PC-9 (cell line): ENCODE data around the gene CTU2. TPM values are rescaled to one million over a fixed set of nuclear protein-coding genes. Genes with fewer than 3 reads are reported as not detected.

Experiments
- BruUV-seq: library from RNA; stranded (reverse); fragments of 400-500 nt; replicated peaks from 2 replicates; lab custom pipeline; 2021; lab: Mats Ljungman, UMichigan
- CTCF ChIA-PET: fragments of 300-600 bp; sonication (Branson Sonifier 250); formaldehyde crosslinking; loops from one replicate; lab custom pipeline; 2022; ENCODE audit warnings: antibody characterized with exemption; lab: Charles Lee
- POLR2A ChIA-PET: fragments of 300-600 bp; sonication (Branson Sonifier 250); formaldehyde crosslinking; loops from one replicate; lab custom pipeline; 2022; ENCODE audit warnings: antibody characterized with exemption; ENCODE audit not compliant: unreplicated experiment; lab: Charles Lee
- DNase-seq, 2 experiments: peaks; one replicate each; pipeline versions ENCODE4 v3.0.0 to v3.0.0-alpha.2; 2015 to 2022; ENCODE audit warnings: mixed read lengths in 1 of 2
- H2AFZ ChIP-seq: fragments of 200-600 bp; sonication (generic); 2 replicates; pipeline ENCODE4 v1.8.1; 2017; ENCODE audit warnings: antibody characterized with exemption
- H3F3A ChIP-seq: fragments of 200-600 bp; sonication (generic); 2 replicates; pipeline ENCODE4 v1.8.1; 2017; ENCODE audit warnings: antibody characterized with exemption, mild to moderate bottlenecking, low read depth; ENCODE audit not compliant: insufficient read depth
- H3K27ac ChIP-seq: fragments of 200-600 bp; sonication (generic); 2 replicates; pipeline ENCODE4 v1.6.1; 2016; ENCODE audit warnings: mixed run types
- H3K27me3 ChIP-seq: fragments of 200-600 bp; sonication (generic); 2 replicates; pipeline ENCODE4 v1.6.1; 2016; ENCODE audit warnings: low read depth, mixed run types; ENCODE audit not compliant: insufficient read depth
- H3K36me3 ChIP-seq: fragments of 200-600 bp; sonication (generic); 2 replicates; pipeline ENCODE4 v1.6.1; 2016; ENCODE audit warnings: low read depth, mixed run types
- H3K4me1 ChIP-seq: fragments of 200-600 bp; sonication (generic); replicated peaks from 2 replicates; pipeline ENCODE4 v1.6.1; 2016; ENCODE audit warnings: mixed run types; ENCODE audit not compliant: insufficient read depth
- H3K4me2 ChIP-seq: fragments of 200-600 bp; sonication (generic); 2 replicates; pipeline ENCODE4 v1.6.1; 2017; ENCODE audit warnings: mixed run types
- H3K4me3 ChIP-seq: fragments of 200-600 bp; sonication (generic); 2 replicates; pipeline ENCODE4 v1.6.1; 2016; ENCODE audit warnings: mixed run types
- H3K79me2 ChIP-seq: fragments of 200-600 bp; sonication (generic); 2 replicates; pipeline ENCODE4 v1.6.1; 2017; ENCODE audit warnings: low read depth, mixed run types
- H3K9me2 ChIP-seq: fragments of 200-600 bp; sonication (generic); 2 replicates; pipeline ENCODE4 v1.8.1; 2017; ENCODE audit warnings: mild to moderate bottlenecking; ENCODE audit not compliant: insufficient read depth
- H3K9me3 ChIP-seq: fragments of 200-600 bp; sonication (generic); 2 replicates; pipeline ENCODE4 v1.8.1; 2016; ENCODE audit warnings: low read depth; ENCODE audit not compliant: insufficient read depth
- H4K20me1 ChIP-seq: fragments of 200-600 bp; sonication (generic); 2 replicates; pipeline ENCODE4 v1.8.1; 2017; ENCODE audit not compliant: insufficient read depth
- CTCF ChIP-seq: fragments of 200-600 bp; sonication (generic); conservative IDR thresholded peaks from 2 replicates; pipeline ENCODE4 v1.6.1; 2017; ENCODE audit warnings: mixed run types, antibody characterized with exemption, mild to moderate bottlenecking, moderate library complexity
- EZH2 ChIP-seq: fragments of 200-600 bp; sonication (generic); IDR thresholded peaks from 2 replicates; pipeline ENCODE4 v1.8.0; 2017; ENCODE audit warnings: antibody characterized with exemption, low read depth
- intact Hi-C: fragments of 100-400 bp; cut with micrococcal nuclease; formaldehyde crosslinking; loops from one replicate; pipeline ENCODE4 v1.10.0; 2022; ENCODE audit not compliant: unreplicated experiment
- total RNA-seq: library from RNA; stranded (reverse); gene quantifications from 2 replicates; pipeline ENCODE4 v1.2.3, GENCODE V29; 2021

Gene CTU2
- total RNA-seq, 1 experiment from 2014 or later: 20.0 TPM

GRCh38 chr16:88721236-88721635 lies 14.9 kb downstream of the CTU2 start:
- no peaks in the 10 kb centered on the region for H3K4me1 ChIP-seq
- H2AFZ ChIP-seq: no peak overlapping the region
- ChIA-PET CTCF (no interaction called here), POLR2A (no interaction called here)
- intact Hi-C loops: no loop called here
- no peaks in the 10 kb centered on the region for H3K9me2 ChIP-seq
- peaks cover 7% of the 10 kb centered on the region for H4K20me1 ChIP-seq
- BruUV-seq: no TSS peak
- H3K27me3 ChIP-seq: no peaks in the 10 kb centered on the region
- no peak overlapping the region for H3K4me3 ChIP-seq
- TF ChIP-seq EZH2: no peak
- no peak for TF ChIP-seq CTCF
- H3K79me2 ChIP-seq: no peaks in the 10 kb centered on the region
- H3K4me2 ChIP-seq: no peak overlapping the region
- H3K27ac ChIP-seq: no peak overlapping the region
- H3F3A ChIP-seq: peaks cover 12% of the 10 kb centered on the region; the same call in 1 of the 2 replicates
- no peaks in the 10 kb centered on the region for H3K9me3 ChIP-seq
- DNase-seq: no peak
- peaks cover 3% of the 10 kb centered on the region; the same call in 1 of the 2 replicates for H3K36me3 ChIP-seq

GRCh38 chr16:88721815-88722755 lies 15.8 kb downstream of the CTU2 start:
- no peak for DNase-seq
- no TSS peak for BruUV-seq
- Histone ChIP-seq H3K4me3 (no peak overlapping the region), H2AFZ (no peak overlapping the region), H3K9me3 (no peaks in the 10 kb centered on the region), H3F3A (peaks cover 12% of the 10 kb centered on the region; the same call in 1 of the 2 replicates), H3K79me2 (no peaks in the 10 kb centered on the region), H3K4me1 (no peaks in the 10 kb centered on the region), H3K9me2 (no peaks in the 10 kb centered on the region), H3K27me3 (no peaks in the 10 kb centered on the region), H3K36me3 (0 out of 2 replicates have a peak, but pooled peaks cover 3% of the 10 kb centered on the region), H3K4me2 (no peak overlapping the region), H3K27ac (no peak overlapping the region), H4K20me1 (peaks cover 7% of the 10 kb centered on the region)
- ChIA-PET POLR2A (interaction anchor here (0.6 kb wide), 2 partner anchors 16 to 88 kb away, joined by 3 to 5 read pairs; no protein-coding TSS in a partner anchor), CTCF (no interaction called here)
- no peak for TF ChIP-seq EZH2
- no peak for TF ChIP-seq CTCF
- intact Hi-C loops: no loop called here

- Histone ChIP-seq H3K27ac (no peak overlapping the region), H3K9me2 (no peaks in the 10 kb centered on the region), H3K4me3 (no peak overlapping the region), H3K9me3 (no peaks in the 10 kb centered on the region), H2AFZ (no peak overlapping the region), H3K36me3 (0 out of 2 replicates have a peak, but pooled peaks cover 3% of the 10 kb centered on the region), H3K4me1 (no peaks in the 10 kb centered on the region), H4K20me1 (peaks cover 7% of the 10 kb centered on the region), H3K79me2 (no peaks in the 10 kb centered on the region), H3K27me3 (no peaks in the 10 kb centered on the region), H3K4me2 (no peak overlapping the region), H3F3A (peaks cover 9% of the 10 kb centered on the region; the same call in 1 of the 2 replicates)
- ChIA-PET POLR2A (interaction anchor here (0.6 kb wide), 2 partner anchors 15 to 87 kb away, joined by 3 to 5 read pairs; no protein-coding TSS in a partner anchor), CTCF (no interaction called here)
- BruUV-seq: no TSS peak
- TF ChIP-seq CTCF: no peak
- TF ChIP-seq EZH2: no peak
- DNase-seq: no peak
- intact Hi-C loops: no loop called here
Measured at GRCh38 chr16:88722784-88723506, 16.6 kb downstream of the CTU2 start.
